ENCODE data around the gene NDUFA1.
"Not testable (repeated sequence)": the region's sequence is repeated elsewhere in the genome, so short reads cannot be mapped to it uniquely, and the experiment has no call there.

The NDUFA1 gene

GRCh38 chrX:119871599-119872395 is at the start of gene NDUFA1, which contains the start of gene RNF113A:
TSS of gene NDUFA1 (plus strand) at chrX:119871832. CDS start at chrX:119871912, 80 bp downstream.
TSS of gene RNF113A (minus strand) at chrX:119871733. CDS start at chrX:119871613, 120 bp downstream.
- peak within 1 kb of the TSS; percentile 68 to 86 (median 85) for H3K9ac ChIP-seq (ENCODE audit: low read length in 5 of 5)
- peak within 1 kb of the TSS; percentile 62 to 92 (median 80) for H3K4me3 ChIP-seq (ENCODE audit: low read depth in 1 of 5, low read length in 5 of 5)
- H3K36me3 ChIP-seq (ENCODE audit: control insufficient read depth in 5 of 5, insufficient read depth in 5 of 5, low read length in 5 of 5), result peaks cover 0 to 5% (median 4%) of the 10 kb centered on the region in 5 donors
- H3K27me3 ChIP-seq (ENCODE audit: control insufficient read depth in 5 of 5, insufficient read depth in 4 of 5, low read length in 5 of 5), result no peaks in the 10 kb centered on the region
- peaks cover 0 to 16% (median 9%) of the 10 kb centered on the region in 5 donors for H3K4me1 ChIP-seq (ENCODE audit: control insufficient read depth in 5 of 5, insufficient read depth in 5 of 5, low read length in 5 of 5)
- H3K27ac ChIP-seq (ENCODE audit: low read depth, low read length), result peak within 1 kb of the TSS; percentile 90
- peaks cover 0 to 7% (median 0%) of the 10 kb centered on the region in 5 donors for H3K9me3 ChIP-seq (ENCODE audit: control insufficient read depth in 5 of 5, low read length in 5 of 5)

GRCh38 chrX:119824221-119824620 is 47.4 kb upstream of the NDUFA1 start:
- not testable (repeated sequence) for H3K9ac ChIP-seq (ENCODE audit: low read length in 5 of 5); H3K9me3 ChIP-seq (ENCODE audit: control insufficient read depth in 5 of 5, low read length in 5 of 5); H3K4me1 ChIP-seq (ENCODE audit: control insufficient read depth in 5 of 5, insufficient read depth in 5 of 5, low read length in 5 of 5); H3K27ac ChIP-seq (ENCODE audit: low read depth, low read length); H3K4me3 ChIP-seq (ENCODE audit: low read depth in 1 of 5, low read length in 5 of 5); H3K36me3 ChIP-seq (ENCODE audit: control insufficient read depth in 5 of 5, insufficient read depth in 5 of 5, low read length in 5 of 5); H3K27me3 ChIP-seq (ENCODE audit: control insufficient read depth in 5 of 5, insufficient read depth in 4 of 5, low read length in 5 of 5)

GRCh38 chrX:119826399-119826959 is 45.2 kb upstream of the NDUFA1 start:
- peaks cover 0 to 3% (median 0%) of the 10 kb centered on the region in 5 donors for H3K4me1 ChIP-seq (ENCODE audit: control insufficient read depth in 5 of 5, insufficient read depth in 5 of 5, low read length in 5 of 5)
- H3K27ac ChIP-seq (ENCODE audit: low read depth, low read length), result peak overlapping the region; percentile 45
- peaks cover 0 to 9% (median 3%) of the 10 kb centered on the region in 5 donors for H3K36me3 ChIP-seq (ENCODE audit: control insufficient read depth in 5 of 5, insufficient read depth in 5 of 5, low read length in 5 of 5)
- H3K27me3 ChIP-seq (ENCODE audit: control insufficient read depth in 5 of 5, insufficient read depth in 4 of 5, low read length in 5 of 5), result no peaks in the 10 kb centered on the region
- H3K9me3 ChIP-seq (ENCODE audit: control insufficient read depth in 5 of 5, low read length in 5 of 5), result no peaks in the 10 kb centered on the region
- H3K9ac ChIP-seq (ENCODE audit: low read length in 5 of 5), result no peak overlapping the region
- no peak overlapping the region for H3K4me3 ChIP-seq (ENCODE audit: low read depth in 1 of 5, low read length in 5 of 5)

- H3K27me3 ChIP-seq (ENCODE audit: control insufficient read depth in 5 of 5, insufficient read depth in 4 of 5, low read length in 5 of 5), result no peaks in the 10 kb centered on the region
- no peak overlapping the region for H3K4me3 ChIP-seq (ENCODE audit: low read depth in 1 of 5, low read length in 5 of 5)
- H3K36me3 ChIP-seq (ENCODE audit: control insufficient read depth in 5 of 5, insufficient read depth in 5 of 5, low read length in 5 of 5), result peaks cover 0 to 15% (median 6%) of the 10 kb centered on the region in 5 donors
- peaks cover 0 to 3% (median 0%) of the 10 kb centered on the region in 5 donors for H3K4me1 ChIP-seq (ENCODE audit: control insufficient read depth in 5 of 5, insufficient read depth in 5 of 5, low read length in 5 of 5)
- H3K9ac ChIP-seq (ENCODE audit: low read length in 5 of 5), result no peak overlapping the region
- no peak overlapping the region for H3K27ac ChIP-seq (ENCODE audit: low read depth, low read length)
- H3K9me3 ChIP-seq (ENCODE audit: control insufficient read depth in 5 of 5, low read length in 5 of 5), result no peaks in the 10 kb centered on the region
These were observed 43.2 kb upstream of the NDUFA1 start for GRCh38 chrX:119828446-119828845.

GRCh38 chrX:119833905-119834304 is 37.7 kb upstream of the NDUFA1 start:
- Histone ChIP-seq H3K27ac (ENCODE audit: low read depth, low read length) (no peak overlapping the region), H3K27me3 (ENCODE audit: control insufficient read depth in 5 of 5, insufficient read depth in 4 of 5, low read length in 5 of 5) (no peaks in the 10 kb centered on the region), H3K4me1 (ENCODE audit: control insufficient read depth in 5 of 5, insufficient read depth in 5 of 5, low read length in 5 of 5) (no peaks in the 10 kb centered on the region), H3K9me3 (ENCODE audit: control insufficient read depth in 5 of 5, low read length in 5 of 5) (no peaks in the 10 kb centered on the region), H3K9ac (ENCODE audit: low read length in 5 of 5) (no peak overlapping the region), H3K4me3 (ENCODE audit: low read depth in 1 of 5, low read length in 5 of 5) (no peak overlapping the region), H3K36me3 (ENCODE audit: control insufficient read depth in 5 of 5, insufficient read depth in 5 of 5, low read length in 5 of 5) (peaks cover 6 to 40% (median 34%) of the 10 kb centered on the region in 5 donors)

- peak within 1 kb of the TSS; percentile 88 for H3K27ac ChIP-seq (ENCODE audit: low read depth, low read length)
- H3K4me1 ChIP-seq (ENCODE audit: control insufficient read depth in 5 of 5, insufficient read depth in 5 of 5, low read length in 5 of 5), result peaks cover 0 to 10% (median 4%) of the 10 kb centered on the region in 5 donors
- peak within 1 kb of the TSS; percentile 68 to 92 (median 79) for H3K9ac ChIP-seq (ENCODE audit: low read length in 5 of 5)
- H3K36me3 ChIP-seq (ENCODE audit: control insufficient read depth in 5 of 5, insufficient read depth in 5 of 5, low read length in 5 of 5), result peaks cover 0 to 6% (median 0%) of the 10 kb centered on the region in 5 donors
- H3K9me3 ChIP-seq (ENCODE audit: control insufficient read depth in 5 of 5, low read length in 5 of 5), result peaks cover 0 to 4% (median 0%) of the 10 kb centered on the region in 5 donors
- H3K27me3 ChIP-seq (ENCODE audit: control insufficient read depth in 5 of 5, insufficient read depth in 4 of 5, low read length in 5 of 5), result peaks cover 0 to 2% (median 0%) of the 10 kb centered on the region in 5 donors
- H3K4me3 ChIP-seq (ENCODE audit: low read depth in 1 of 5, low read length in 5 of 5), result peak within 1 kb of the TSS; percentile 38 to 75 (median 74)
These were observed 19.0 kb upstream of the NDUFA1 start, which contains the start of gene UPF3B for GRCh38 chrX:119852382-119853353. TSS of gene UPF3B (minus strand) at chrX:119852963. CDS start at chrX:119852928, 35 bp downstream.

- Histone ChIP-seq H3K36me3 (ENCODE audit: control insufficient read depth in 5 of 5, insufficient read depth in 5 of 5, low read length in 5 of 5) (peaks cover 0 to 6% (median 0%) of the 10 kb centered on the region in 5 donors), H3K27me3 (ENCODE audit: control insufficient read depth in 5 of 5, insufficient read depth in 4 of 5, low read length in 5 of 5) (peaks cover 0 to 2% (median 0%) of the 10 kb centered on the region in 5 donors), H3K4me1 (ENCODE audit: control insufficient read depth in 5 of 5, insufficient read depth in 5 of 5, low read length in 5 of 5) (peaks cover 0 to 10% (median 4%) of the 10 kb centered on the region in 5 donors), H3K9me3 (ENCODE audit: control insufficient read depth in 5 of 5, low read length in 5 of 5) (peaks cover 0 to 4% (median 0%) of the 10 kb centered on the region in 5 donors), H3K4me3 (ENCODE audit: low read depth in 1 of 5, low read length in 5 of 5) (peak overlapping the region; percentile 38 to 75 (median 71)), H3K27ac (ENCODE audit: low read depth, low read length) (peak overlapping the region; percentile 88), H3K9ac (ENCODE audit: low read length in 5 of 5) (peak overlapping the region in 4 of 5 donors; percentile 39 to 79 (median 68))
These were observed 18.2 kb upstream of the NDUFA1 start for GRCh38 chrX:119853444-119853843.

GRCh38 chrX:119870626-119871131 is 953 bp upstream of the NDUFA1 start:
- peaks cover 0 to 2% (median 0%) of the 10 kb centered on the region in 5 donors for H3K36me3 ChIP-seq (ENCODE audit: control insufficient read depth in 5 of 5, insufficient read depth in 5 of 5, low read length in 5 of 5)
- peaks cover 0 to 16% (median 9%) of the 10 kb centered on the region in 5 donors for H3K4me1 ChIP-seq (ENCODE audit: control insufficient read depth in 5 of 5, insufficient read depth in 5 of 5, low read length in 5 of 5)
- H3K9ac ChIP-seq (ENCODE audit: low read length in 5 of 5), result peak overlapping the region; percentile 12 to 86 (median 85)
- peak overlapping the region; percentile 62 to 92 (median 80) for H3K4me3 ChIP-seq (ENCODE audit: low read depth in 1 of 5, low read length in 5 of 5)
- peaks cover 0 to 7% (median 0%) of the 10 kb centered on the region in 5 donors for H3K9me3 ChIP-seq (ENCODE audit: control insufficient read depth in 5 of 5, low read length in 5 of 5)
- no peaks in the 10 kb centered on the region for H3K27me3 ChIP-seq (ENCODE audit: control insufficient read depth in 5 of 5, insufficient read depth in 4 of 5, low read length in 5 of 5)
- peak overlapping the region; percentile 90 for H3K27ac ChIP-seq (ENCODE audit: low read depth, low read length)

- H3K4me1 ChIP-seq (ENCODE audit: control insufficient read depth in 5 of 5, insufficient read depth in 5 of 5, low read length in 5 of 5), result peaks cover 0 to 16% (median 9%) of the 10 kb centered on the region in 5 donors
- peak overlapping the region; percentile 62 to 92 (median 80) for H3K4me3 ChIP-seq (ENCODE audit: low read depth in 1 of 5, low read length in 5 of 5)
- peaks cover 0 to 7% (median 0%) of the 10 kb centered on the region in 5 donors for H3K9me3 ChIP-seq (ENCODE audit: control insufficient read depth in 5 of 5, low read length in 5 of 5)
- peak overlapping the region; percentile 12 to 86 (median 85) for H3K9ac ChIP-seq (ENCODE audit: low read length in 5 of 5)
- H3K27me3 ChIP-seq (ENCODE audit: control insufficient read depth in 5 of 5, insufficient read depth in 4 of 5, low read length in 5 of 5), result no peaks in the 10 kb centered on the region
- H3K36me3 ChIP-seq (ENCODE audit: control insufficient read depth in 5 of 5, insufficient read depth in 5 of 5, low read length in 5 of 5), result peaks cover 0 to 4% (median under 1%) of the 10 kb centered on the region in 5 donors
- peak overlapping the region; percentile 90 for H3K27ac ChIP-seq (ENCODE audit: low read depth, low read length)
These were observed 410 bp upstream of the NDUFA1 start for GRCh38 chrX:119871245-119871598.

Measured in subcutaneous abdominal adipose tissue (tissue), 5 donors.